K562 (cell line): ENCODE results near the gene ERCC4. TPM values are rescaled to one million over a fixed set of nuclear protein-coding genes. Genes with fewer than 3 reads are reported as not detected.

Experiments
- ATAC-seq: fragments of 200-7000 bp; cut with Tn5 transposase; 3 replicates; pipeline ENCODE4 v1.9.1; 2020; ENCODE audit warnings: moderate library complexity
- BruUV-seq: library from RNA; stranded (reverse); fragments of 400-500 nt; replicated peaks from 2 replicates; lab custom pipeline; 2021; lab: Mats Ljungman, UMichigan
- CTCF ChIA-PET: fragments of 300-600 bp; formaldehyde crosslinking; extraction: SDS; loops from one replicate; lab custom pipeline; 2021; ENCODE audit warnings: low intra/inter-chr PET ratio; lab: Yijun Ruan, JAX
- POLR2A ChIA-PET: fragments of 300-600, 350-650 bp; sonication (Branson Sonifier 250); formaldehyde crosslinking; extraction: SDS; loops from one replicate; lab custom pipeline; 2021; ENCODE audit warnings: antibody characterized with exemption, inconsistent platforms; lab: Yijun Ruan, JAX
- DNase-seq, 4 experiments: peaks; one replicate each; pipeline versions ENCODE4 v3.0.0 to v3.0.0-alpha.2; 2011 to 2018; ENCODE audit warnings: low spot score in 3 of 4, mixed read lengths in 3 of 4; ENCODE audit errors: extremely low read depth in 1 of 4
- FAIRE-seq: peaks from 2 replicates; lab custom pipeline; 2011; peaks lifted over from hg19 to GRCh38; lab: Jason Lieb, UNC
- H2AFZ ChIP-seq: 2 replicates; pipeline ENCODE4 v1.6.0; 2011; ENCODE audit warnings: low read depth, low read length, control low read depth, inconsistent platforms
- H3K27ac ChIP-seq: fragments of 200-600 bp; 3 replicates; pipeline ENCODE4 v1.8.0; 2011; ENCODE audit warnings: low read depth, mild to moderate bottlenecking, control low read depth, inconsistent platforms, low read length, moderate library complexity, mixed read lengths; ENCODE audit errors: extremely low read depth
- H3K27me3 ChIP-seq, 2 experiments: fragments of 300-600 bp in 1 of 2; 2 replicates in 1 of 2; 3 replicates in 1 of 2; pipeline versions ENCODE4 v1.6.0 to v1.8.0; 2011; ENCODE audit warnings: inconsistent platforms in 2 of 2, low read length in 2 of 2, mild to moderate bottlenecking in 1 of 2, mixed read lengths in 1 of 2, moderate library complexity in 1 of 2; ENCODE audit not compliant: control insufficient read depth in 2 of 2, insufficient read depth in 2 of 2
- H3K36me3 ChIP-seq: fragments of 300-600 bp; 3 replicates; pipeline ENCODE4 v1.8.0; 2011; ENCODE audit warnings: mild to moderate bottlenecking, low read length, inconsistent platforms; ENCODE audit not compliant: control insufficient read depth, insufficient read depth
- H3K4me1 ChIP-seq, 2 experiments: fragments of 200-600 bp in 1 of 2; replicated peaks in 1 of 2; 2 replicates in 1 of 2; 3 replicates in 1 of 2; pipeline versions ENCODE4 v1.5.1 to v1.8.0; 2011; ENCODE audit warnings: inconsistent platforms in 2 of 2, low read length in 2 of 2, mild to moderate bottlenecking in 1 of 2, mixed read lengths in 1 of 2, moderate library complexity in 1 of 2; ENCODE audit not compliant: control insufficient read depth in 2 of 2, insufficient read depth in 2 of 2
- H3K4me2 ChIP-seq: 2 replicates; pipeline ENCODE4 v1.6.1; 2011; ENCODE audit warnings: low read length, control low read depth, inconsistent platforms, mixed read lengths; ENCODE audit not compliant: insufficient read depth
- H3K4me3 ChIP-seq: fragments of 200-600 bp; sonication (generic), shearing (Covaris generic); 2 replicates; pipeline ENCODE4 v1.5.1; 2016; ENCODE audit warnings: control low read depth, inconsistent platforms
- H3K79me2 ChIP-seq: fragments of 200-600 bp; 3 replicates; pipeline ENCODE4 v1.8.0; 2011; ENCODE audit warnings: low read length, inconsistent platforms; ENCODE audit not compliant: control insufficient read depth, insufficient read depth
- H3K9ac ChIP-seq, 2 experiments: 2 replicates each; pipeline versions ENCODE4 v1.6.0 to v1.6.1; 2011; ENCODE audit warnings: low read depth in 2 of 2, low read length in 2 of 2, control low read depth in 1 of 2, inconsistent platforms in 1 of 2, mild to moderate bottlenecking in 1 of 2, mixed read lengths in 1 of 2; ENCODE audit not compliant: insufficient read depth in 1 of 2
- H3K9me1 ChIP-seq: one replicate; pipeline ENCODE4 v1.6.0; 2011; ENCODE audit warnings: inconsistent platforms, mild to moderate bottlenecking, low read length, moderate library complexity; ENCODE audit not compliant: control insufficient read depth, insufficient read depth
- H3K9me3 ChIP-seq: replicated peaks from 2 replicates; pipeline ENCODE4 v1.5.1; 2011; ENCODE audit warnings: low read depth, low read length, inconsistent platforms; ENCODE audit not compliant: control insufficient read depth, insufficient read depth
- H4K20me1 ChIP-seq: replicated peaks from 2 replicates; pipeline ENCODE4 v1.6.1; 2011; ENCODE audit warnings: low read length, inconsistent platforms, mixed read lengths; ENCODE audit not compliant: control insufficient read depth, insufficient read depth
- ATF3 ChIP-seq, 2 experiments: fragments of 450-650 bp in 1 of 2; sonication (generic) in 1 of 2; formaldehyde crosslinking in 1 of 2; IDR thresholded peaks in 1 of 2; conservative IDR thresholded peaks in 1 of 2; 2 replicates each; pipeline versions ENCODE4 v1.6.1 to v1.8.1; 2016 to 2023; ENCODE audit warnings: mild to moderate bottlenecking in 2 of 2, moderate library complexity in 2 of 2, inconsistent platforms in 1 of 2, missing genetic modification reagents in 1 of 2
- FOSL1 ChIP-seq: fragments of 200-800 bp; sonication (Bioruptor generic); conservative IDR thresholded peaks from 2 replicates; pipeline ENCODE4 v1.6.1; 2016; ENCODE audit warnings: missing genetic modification characterization, missing compliant biosample characterization
- GTF2B ChIP-seq: IDR thresholded peaks from 2 replicates; pipeline ENCODE4 v1.6.1; 2011; ENCODE audit not compliant: insufficient read length; ENCODE audit errors: extremely low read depth
- HLTF ChIP-seq: fragments of 450-650 bp; IDR thresholded peaks from 2 replicates; pipeline ENCODE4 v1.6.1; 2016
- HOXB6 ChIP-seq: fragments of 250-450 bp; sonication (Bioruptor Pico); IDR thresholded peaks from 2 replicates; pipeline ENCODE4 v1.5.1; 2022; ENCODE audit warnings: mild to moderate bottlenecking, borderline replicate concordance
- NBN ChIP-seq: fragments of 450-650 bp; IDR thresholded peaks from 2 replicates; pipeline ENCODE4 v1.6.1; 2016; ENCODE audit warnings: low read depth, mild to moderate bottlenecking
- PTRF ChIP-seq: fragments of 450-650 bp; IDR thresholded peaks from 2 replicates; pipeline ENCODE4 v1.6.1; 2016; ENCODE audit warnings: mild to moderate bottlenecking, missing genetic modification characterization, missing compliant biosample characterization
- RERE ChIP-seq: sonication (generic); formaldehyde crosslinking; IDR thresholded peaks from 2 replicates; pipeline ENCODE4 v1.8.0; 2023; ENCODE audit warnings: missing genetic modification reagents, mild to moderate bottlenecking, borderline replicate concordance
- TCF7 ChIP-seq: sonication (generic); IDR thresholded peaks from 2 replicates; pipeline ENCODE4 v1.6.1; 2016; ENCODE audit warnings: antibody characterized with exemption, borderline replicate concordance
- TCFL5 ChIP-seq: fragments of 250-450 bp; sonication (Bioruptor Pico); conservative IDR thresholded peaks from 2 replicates; pipeline ENCODE4 v1.6.1; 2021; ENCODE audit warnings: mild to moderate bottlenecking, moderate library complexity, matching md5 sums
- ZNF518B ChIP-seq: fragments of 250-450 bp; sonication (Bioruptor Pico); IDR thresholded peaks from 2 replicates; pipeline ENCODE4 v1.5.0; 2021; ENCODE audit warnings: mild to moderate bottlenecking, moderate library complexity
- WGBS: fragments of 100-300 bp; shearing (Covaris generic); methylation state at CpG from one replicate; pipeline ENCODE4 v1.1.6; 2016; ENCODE audit warnings: low coverage, mixed read lengths; ENCODE audit not compliant: insufficient coverage; ENCODE audit errors: missing lambda C conversion rate; 5-methylcytosine and 5-hydroxymethylcytosine counted together
- in situ Hi-C: fragments of 300-500 bp; cut with MboI; formaldehyde crosslinking; loops from 4 replicates; pipeline ENCODE4 v1.15.0; 2018; ENCODE audit warnings: inconsistent platforms, mixed read lengths
- intact Hi-C: fragments of 100-400 bp; cut with micrococcal nuclease; formaldehyde crosslinking; loops from 2 replicates; pipeline ENCODE4 v1.14.2; 2022
- polyA plus RNA-seq, 8 experiments: library from polyadenylated mRNA; depleted of rRNA in 4 of 8; stranded (reverse) in 5 of 8; unstranded in 3 of 8; fragments of >200 nt; fragmentation: Nextera tagmentation in 2 of 8; fragmentation: Illumina TruSeq in 1 of 8; extraction: Ambion mirVana in 2 of 8; extraction: Trizol in 1 of 8; gene quantifications; 2 replicates each; pipeline versions ENCODE4 v1.2.1 to v1.2.3, GENCODE V29; 2011 to 2014; ENCODE audit warnings: inconsistent platforms in 1 of 8, missing spikeins in 1 of 8
- total RNA-seq, 7 experiments: library from RNA; depleted of rRNA in 6 of 7; stranded (reverse); fragments of >200 nt in 6 of 7; fragmentation: Illumina TruSeq in 2 of 7; extraction: Trizol in 2 of 7; gene quantifications; 2 replicates each; pipeline versions ENCODE4 v1.2.1 to v1.2.3, GENCODE V29; 2011 to 2021; ENCODE audit warnings: low replicate concordance in 1 of 7

The ERCC4 gene
- total and polyA plus RNA-seq, 9 of the 15 experiments (the other 6 are each of a cell fraction or from before 2014, with no cell fraction given): 3.7 to 10.5 (median 6.0) TPM

GRCh38 chr16:13997526-13997925, 77.6 kb downstream of the ERCC4 start:
- no peak overlapping the region for H3K4me2 ChIP-seq
- peak overlapping the region; percentile 30; the same call in 1 of the 2 replicates for H2AFZ ChIP-seq
- ATAC-seq: no peak
- H3K4me3 ChIP-seq: no peak overlapping the region
- 17% methylated on average over 2 of the region's 4 CpGs for WGBS
- peaks cover 9 to 28% of the 10 kb centered on the region in 2 experiments; a peak in 3 of 5 replicates for H3K27me3 ChIP-seq
- intact Hi-C loops (no loop called here), in situ Hi-C loops (no loop called here)
- no peaks in the 10 kb centered on the region for H3K36me3 ChIP-seq
- ChIA-PET POLR2A (interaction anchor here (0.5 to 0.7 kb wide), 2 partner anchors 10 to 572 kb away, joined by 3 to 4 read pairs; no protein-coding TSS in a partner anchor), CTCF (interaction anchor here (0.6 kb wide), 1 partner anchor 9 kb away, joined by 3 read pairs; no protein-coding TSS in a partner anchor)
- no peak overlapping the region for H3K9ac ChIP-seq
- peaks cover 9 to 22% of the 10 kb centered on the region in 2 experiments; a peak in 4 of 5 replicates for H3K4me1 ChIP-seq
- H3K9me3 ChIP-seq: no peaks in the 10 kb centered on the region
- 0 out of 2 replicates have a peak, but pooled peaks cover 6% of the 10 kb centered on the region for H4K20me1 ChIP-seq
- H3K27ac ChIP-seq: no peak overlapping the region
- FAIRE-seq: no peak
- peak in 1 of 4 experiments; percentile 42 for DNase-seq
- H3K79me2 ChIP-seq: no peaks in the 10 kb centered on the region
- no peaks in the 10 kb centered on the region for H3K9me1 ChIP-seq
- BruUV-seq: no TSS peak
- TF ChIP-seq FOSL1 (tag) (peak; percentile 51), PTRF (tag) (no peak), NBN (no peak), GTF2B (no peak), ATF3 (IDR thresholded peaks at IDR 0.05) (peak; percentile 13; the same call in 1 of the 2 replicates), ATF3 (CRISPR knock-in tag; conservative IDR thresholded peaks at IDR 0.05) (no peak), RERE (CRISPR knock-in tag) (no peak), HLTF (no peak), TCFL5 (no peak), ZNF518B (CRISPR knock-in tag) (no peak), HOXB6 (CRISPR knock-in tag) (no peak), TCF7 (no peak)
